Effector memory CD4-positive, alpha-beta T cell (primary cell): Measurements from ENCODE around the gene NPHP4.

ENCODE experiments used
- DNase-seq, 3 donors: peaks; one replicate each; pipeline ENCODE4 v3.0.0-alpha.2; 2020
- H3K27ac ChIP-seq: 2 replicates; pipeline ENCODE4 v1.7.0; 2013; ENCODE audit warnings: mild to moderate bottlenecking, low read length, moderate library complexity; ENCODE audit not compliant: insufficient read depth, poor library complexity, severe bottlenecking
- H3K27me3 ChIP-seq: replicated peaks from 2 replicates; pipeline ENCODE4 v1.7.0; 2013; ENCODE audit warnings: mild to moderate bottlenecking, low read length; ENCODE audit not compliant: insufficient read depth, control insufficient read depth, poor library complexity, severe bottlenecking
- H3K36me3 ChIP-seq: 2 replicates; pipeline ENCODE4 v1.7.0; 2013; ENCODE audit warnings: mild to moderate bottlenecking, low read length, moderate library complexity; ENCODE audit not compliant: control insufficient read depth, insufficient read depth
- H3K4me1 ChIP-seq: 2 replicates; pipeline ENCODE4 v1.7.0; 2013; ENCODE audit warnings: low read length, mild to moderate bottlenecking; ENCODE audit not compliant: control insufficient read depth, insufficient read depth, poor library complexity, severe bottlenecking
- H3K4me3 ChIP-seq: 2 replicates; pipeline ENCODE4 v1.7.0; 2013; ENCODE audit warnings: low read length, low read depth, mild to moderate bottlenecking; ENCODE audit not compliant: insufficient read depth, poor library complexity, severe bottlenecking
- H3K9me3 ChIP-seq: 2 replicates; pipeline ENCODE4 v1.7.0; 2013; ENCODE audit warnings: mild to moderate bottlenecking, low read length, moderate library complexity; ENCODE audit not compliant: control insufficient read depth

NPHP4 gene

GRCh38 chr1:5997316-5997715 lies 5.1 kb upstream of the NPHP4 start:
- Histone ChIP-seq H3K36me3 (no peaks in the 10 kb centered on the region), H3K27ac (no peak overlapping the region), H3K9me3 (no peaks in the 10 kb centered on the region), H3K4me1 (peaks cover 24% of the 10 kb centered on the region), H3K27me3 (no peaks in the 10 kb centered on the region), H3K4me3 (no peak overlapping the region)
- no peak for DNase-seq

- no peak for DNase-seq
- no peak overlapping the region for H3K4me3 ChIP-seq
- no peaks in the 10 kb centered on the region for H3K36me3 ChIP-seq
- no peaks in the 10 kb centered on the region for H3K27me3 ChIP-seq
- H3K27ac ChIP-seq = no peak overlapping the region
- no peaks in the 10 kb centered on the region for H3K9me3 ChIP-seq
- H3K4me1 ChIP-seq = peaks cover 23% of the 10 kb centered on the region
Measured at GRCh38 chr1:5996641-5997270, 4.5 kb upstream of the NPHP4 start.

- H3K27ac ChIP-seq = no peak overlapping the region
- no peaks in the 10 kb centered on the region for H3K9me3 ChIP-seq
- peaks cover 29% of the 10 kb centered on the region for H3K4me1 ChIP-seq
- no peaks in the 10 kb centered on the region for H3K27me3 ChIP-seq
- H3K4me3 ChIP-seq = no peak overlapping the region
- no peak for DNase-seq
- H3K36me3 ChIP-seq = no peaks in the 10 kb centered on the region
Measured at GRCh38 chr1:5995871-5996630, 3.8 kb upstream of the NPHP4 start.

- Histone ChIP-seq H3K4me3 (peak overlapping the region; percentile 78), H3K9me3 (no peaks in the 10 kb centered on the region), H3K27ac (peak overlapping the region; percentile 60), H3K4me1 (peaks cover 31% of the 10 kb centered on the region), H3K36me3 (no peaks in the 10 kb centered on the region), H3K27me3 (no peaks in the 10 kb centered on the region)
- DNase-seq = peak; percentile 36 to 63 (median 53)
Measured at GRCh38 chr1:5994713-5995621, 2.7 kb upstream of the NPHP4 start.

GRCh38 chr1:5993556-5994491 lies 1.6 kb upstream of the NPHP4 start:
- peak overlapping the region; percentile 60 for H3K27ac ChIP-seq
- H3K27me3 ChIP-seq = no peaks in the 10 kb centered on the region
- H3K36me3 ChIP-seq = no peaks in the 10 kb centered on the region
- peaks cover 31% of the 10 kb centered on the region for H3K4me1 ChIP-seq
- H3K4me3 ChIP-seq = peak overlapping the region; percentile 78
- H3K9me3 ChIP-seq = no peaks in the 10 kb centered on the region
- no peak for DNase-seq

GRCh38 chr1:5992814-5993555 lies 760 bp upstream of the NPHP4 start:
- Histone ChIP-seq H3K27ac (peak overlapping the region; percentile 60), H3K27me3 (no peaks in the 10 kb centered on the region), H3K36me3 (no peaks in the 10 kb centered on the region), H3K4me3 (peak overlapping the region; percentile 78), H3K4me1 (peaks cover 31% of the 10 kb centered on the region), H3K9me3 (no peaks in the 10 kb centered on the region)
- no peak for DNase-seq

- Histone ChIP-seq H3K4me3 (peak overlapping the region; percentile 78), H3K27me3 (no peaks in the 10 kb centered on the region), H3K4me1 (peaks cover 31% of the 10 kb centered on the region), H3K27ac (peak overlapping the region; percentile 98), H3K9me3 (no peaks in the 10 kb centered on the region), H3K36me3 (no peaks in the 10 kb centered on the region)
- peak; percentile 11 to 31 (median 26) for DNase-seq
Measured at GRCh38 chr1:5991381-5992025, 722 bp downstream of the NPHP4 start.

GRCh38 chr1:5990913-5991312 lies 1.3 kb downstream of the NPHP4 start:
- Histone ChIP-seq H3K27ac (peak overlapping the region; percentile 98), H3K4me3 (peak overlapping the region; percentile 78)

More at GRCh38 chr1:5990913-5991312, 1.3 kb downstream of the NPHP4 start:
- H3K4me1 ChIP-seq = peaks cover 31% of the 10 kb centered on the region
- no peaks in the 10 kb centered on the region for H3K9me3 ChIP-seq
- no peaks in the 10 kb centered on the region for H3K27me3 ChIP-seq
- no peaks in the 10 kb centered on the region for H3K36me3 ChIP-seq
- no peak for DNase-seq
